ENCODE data around the gene ANKHD1. TPM values are rescaled to one million over a fixed set of nuclear protein-coding genes. Genes with fewer than 3 reads are reported as not detected.
"Not testable (repeated sequence)": the region's sequence is repeated elsewhere in the genome, so short reads cannot be mapped to it uniquely, and the experiment has no call there.

ANKHD1 gene
- total and polyA plus RNA-seq, 8 donors: 56.0 to 77.7 (median 64.0) TPM

- 81 to 83% methylated on average over 8 of the region's 8 CpGs for WGBS, 2 donors
- no peaks in the 10 kb centered on the region for H3K36me3 ChIP-seq
- no peaks in the 10 kb centered on the region for H3K27me3 ChIP-seq
- TF ChIP-seq, protein P1, sequence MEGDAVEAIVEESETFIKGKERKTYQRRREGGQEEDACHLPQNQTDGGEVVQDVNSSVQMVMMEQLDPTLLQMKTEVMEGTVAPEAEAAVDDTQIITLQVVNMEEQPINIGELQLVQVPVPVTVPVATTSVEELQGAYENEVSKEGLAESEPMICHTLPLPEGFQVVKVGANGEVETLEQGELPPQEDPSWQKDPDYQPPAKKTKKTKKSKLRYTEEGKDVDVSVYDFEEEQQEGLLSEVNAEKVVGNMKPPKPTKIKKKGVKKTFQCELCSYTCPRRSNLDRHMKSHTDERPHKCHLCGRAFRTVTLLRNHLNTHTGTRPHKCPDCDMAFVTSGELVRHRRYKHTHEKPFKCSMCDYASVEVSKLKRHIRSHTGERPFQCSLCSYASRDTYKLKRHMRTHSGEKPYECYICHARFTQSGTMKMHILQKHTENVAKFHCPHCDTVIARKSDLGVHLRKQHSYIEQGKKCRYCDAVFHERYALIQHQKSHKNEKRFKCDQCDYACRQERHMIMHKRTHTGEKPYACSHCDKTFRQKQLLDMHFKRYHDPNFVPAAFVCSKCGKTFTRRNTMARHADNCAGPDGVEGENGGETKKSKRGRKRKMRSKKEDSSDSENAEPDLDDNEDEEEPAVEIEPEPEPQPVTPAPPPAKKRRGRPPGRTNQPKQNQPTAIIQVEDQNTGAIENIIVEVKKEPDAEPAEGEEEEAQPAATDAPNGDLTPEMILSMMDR (IDR thresholded peaks at IDR 0.05): no peak
- no peak for DNase-seq
- no peaks in the 10 kb centered on the region for H3K4me1 ChIP-seq
- H3K9me3 ChIP-seq: no peaks in the 10 kb centered on the region
- FAIRE-seq: no peak
- no peak overlapping the region for H3K4me3 ChIP-seq
- peak in 3 of 4 donors; percentile 66 to 86 (median 85) for ATAC-seq
- H3K27ac ChIP-seq: no peak overlapping the region
- intact Hi-C loops (cut with DNase I): no loop called here
Observed at GRCh38 chr5:140575309-140575708, 173.7 kb downstream of the ANKHD1 start.

GRCh38 chr5:140576776-140577201 lies 175.2 kb downstream of the ANKHD1 start:
- FAIRE-seq: no peak
- 64 to 77% methylated on average over 2 of the region's 2 CpGs for WGBS, 2 donors
- peak overlapping the region in 1 of 4 donors; percentile 13 for H3K27ac ChIP-seq

GRCh38 chr5:140579188-140579747 lies 177.6 kb downstream of the ANKHD1 start:
- H3K36me3 ChIP-seq; DNase-seq; FAIRE-seq; H3K27ac ChIP-seq; intact Hi-C loops (cut with DNase I); H3K27me3 ChIP-seq; H3K4me3 ChIP-seq; H3K9me3 ChIP-seq; ATAC-seq; H3K4me1 ChIP-seq: not testable (repeated sequence)
- WGBS, 2 donors: 88 to 93% methylated on average over 6 of the region's 6 CpGs

More at GRCh38 chr5:140576776-140577201, 175.2 kb downstream of the ANKHD1 start:
- no peak for DNase-seq
- no peaks in the 10 kb centered on the region for H3K36me3 ChIP-seq
- H3K4me1 ChIP-seq: no peaks in the 10 kb centered on the region
- peak in 1 of 4 donors; percentile 58 for ATAC-seq
- H3K4me3 ChIP-seq: no peak overlapping the region
- intact Hi-C loops (cut with DNase I): no loop called here
- no peaks in the 10 kb centered on the region for H3K9me3 ChIP-seq
- no peaks in the 10 kb centered on the region for H3K27me3 ChIP-seq
- TF ChIP-seq, protein P1 (IDR thresholded peaks at IDR 0.05): no peak

DNA sequence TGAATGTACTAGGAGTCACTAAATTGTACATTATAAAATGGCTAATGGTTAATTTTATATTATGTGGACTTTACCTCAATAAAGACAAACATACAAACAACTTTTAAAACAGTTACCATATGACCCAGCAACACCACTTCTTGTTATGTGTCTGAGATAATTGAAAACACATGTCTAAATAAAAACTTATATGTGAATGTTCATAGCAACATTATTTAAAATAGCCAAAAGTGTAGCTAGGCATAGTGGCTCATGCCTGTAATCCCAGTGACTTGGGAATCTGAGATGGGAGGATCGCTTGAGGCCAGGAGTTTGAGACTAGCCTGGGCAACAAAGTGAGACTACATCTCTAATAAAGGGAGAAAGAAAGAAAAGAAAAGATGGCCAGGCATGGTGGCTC lies 185.9 kb downstream of the ANKHD1 start:
- 91 to 92% methylated on average over 1 of the region's 1 CpG for WGBS, 2 donors
- no peak overlapping the region for H3K27ac ChIP-seq
- FAIRE-seq: peak; percentile 47

GRCh38 chr5:140588311-140589070 lies 186.9 kb downstream of the ANKHD1 start:
- Histone ChIP-seq H3K27me3 (no peaks in the 10 kb centered on the region), H3K9me3 (no peaks in the 10 kb centered on the region), H3K4me3 (no peak overlapping the region), H3K4me1 (no peaks in the 10 kb centered on the region), H3K27ac (peak overlapping the region in 1 of 4 donors; percentile 8), H3K36me3 (no peaks in the 10 kb centered on the region)
- TF ChIP-seq, protein P1 (IDR thresholded peaks at IDR 0.05): no peak
- DNase-seq (no peak), ATAC-seq (peak in 2 of 4 donors; percentile 31 to 66), FAIRE-seq (no peak)
- intact Hi-C loops (cut with DNase I): no loop called here
- WGBS, 2 donors: 73 to 81% methylated on average over 5 of the region's 5 CpGs

More for the DNA sequence above, 185.9 kb downstream of the ANKHD1 start:
- TF ChIP-seq, protein P1 (IDR thresholded peaks at IDR 0.05): no peak
- Histone ChIP-seq H3K36me3 (no peaks in the 10 kb centered on the region), H3K9me3 (no peaks in the 10 kb centered on the region), H3K4me1 (no peaks in the 10 kb centered on the region), H3K4me3 (no peak overlapping the region), H3K27me3 (no peaks in the 10 kb centered on the region)
- no peak for DNase-seq
- no peak for ATAC-seq
- intact Hi-C loops (cut with DNase I): no loop called here

Small RNA genes lying within 50 kb of the gene (microRNA-seq; reads per million reads assigned to microRNA genes)
- gene MIR6831: 0 reads per million in 2 donors

Other genes starting within 250 kb of the ANKHD1 start
- gene CYSTM1, start 226.6 kb upstream of the ANKHD1 start, total RNA-seq: 10 to 100 TPM; 30.2 to 66.2 (median 44.9) TPM
- gene CYSTM1, start 226.6 kb upstream of the ANKHD1 start, polyA plus RNA-seq: 100 to 1,000 TPM in 1 of 2 donors, 10 to 100 TPM in 1; 80.6 to 185 TPM
- 10 to 100 TPM; 10.5 to 26.3 (median 15.0) TPM for gene PFDN1, start 98.7 kb upstream of the ANKHD1 start, total RNA-seq
- 10 to 100 TPM; 38.9 to 43.9 TPM for gene PFDN1, start 98.7 kb upstream of the ANKHD1 start, polyA plus RNA-seq
- 1 to 10 TPM in 5 of 6 donors, under 1 TPM in 1; 0.97 to 5.0 (median 1.7) TPM for gene HBEGF, start 55.2 kb upstream of the ANKHD1 start, total RNA-seq
- 1 to 10 TPM; 1.9 to 3.1 TPM for gene HBEGF, start 55.2 kb upstream of the ANKHD1 start, polyA plus RNA-seq
- gene SLC4A9, start 41.6 kb upstream of the ANKHD1 start, total RNA-seq: under 1 TPM in 4 of 6 donors, not detected in 2; 0.12 to 0.32 (median 0.23) TPM
- gene SLC4A9, start 41.6 kb upstream of the ANKHD1 start, polyA plus RNA-seq: 1 to 10 TPM in 1 of 2 donors, under 1 TPM in 1; 0.89 to 1.0 TPM
- 10 to 100 TPM in 4 of 6 donors, 1 to 10 TPM in 2; 7.2 to 19.9 (median 12.1) TPM for gene EIF4EBP3, start 145.8 kb downstream of the ANKHD1 start, total RNA-seq
- 10 to 100 TPM; 52.7 to 55.5 TPM for gene EIF4EBP3, start 145.8 kb downstream of the ANKHD1 start, polyA plus RNA-seq
- 10 to 100 TPM in 4 of 6 donors, 1 to 10 TPM in 2; 7.0 to 14.3 (median 11.2) TPM for gene SRA1, start 155.6 kb downstream of the ANKHD1 start, total RNA-seq
- gene SRA1, start 155.6 kb downstream of the ANKHD1 start, polyA plus RNA-seq: 10 to 100 TPM; 20.5 to 29.7 TPM
- 10 to 100 TPM in 4 of 6 donors, 1 to 10 TPM in 2; 8.1 to 20.0 (median 12.7) TPM for gene APBB3, start 162.8 kb downstream of the ANKHD1 start, total RNA-seq
- 10 to 100 TPM; 48.1 to 51.0 TPM for gene APBB3, start 162.8 kb downstream of the ANKHD1 start, polyA plus RNA-seq
- 10 to 100 TPM; 17.0 to 36.5 (median 26.4) TPM for gene SLC35A4, start 163.0 kb downstream of the ANKHD1 start, total RNA-seq
- 10 to 100 TPM; 19.5 to 24.9 TPM for gene SLC35A4, start 163.0 kb downstream of the ANKHD1 start, polyA plus RNA-seq
- 10 to 100 TPM in 3 of 6 donors, 1 to 10 TPM in 3; 4.3 to 45.8 (median 16.1) TPM for gene CD14, start 231.3 kb downstream of the ANKHD1 start, total RNA-seq
- 10 to 100 TPM; 11.8 to 17.6 TPM for gene CD14, start 231.3 kb downstream of the ANKHD1 start, polyA plus RNA-seq
- gene TMCO6, start 237.6 kb downstream of the ANKHD1 start, total RNA-seq: 10 to 100 TPM in 1 of 6 donors, 1 to 10 TPM in 5; 5.5 to 12.3 (median 8.0) TPM
- 10 to 100 TPM; 17.2 to 19.7 TPM for gene TMCO6, start 237.6 kb downstream of the ANKHD1 start, polyA plus RNA-seq
- 10 to 100 TPM; 20.7 to 31.9 (median 24.2) TPM for gene NDUFA2, start 245.8 kb downstream of the ANKHD1 start, total RNA-seq
- 100 to 1,000 TPM; 106 to 125 TPM for gene NDUFA2, start 245.8 kb downstream of the ANKHD1 start, polyA plus RNA-seq
- gene IK, start 246.0 kb downstream of the ANKHD1 start, total RNA-seq: 10 to 100 TPM; 25.1 to 43.5 (median 28.1) TPM
- 10 to 100 TPM; 31.2 to 53.4 TPM for gene IK, start 246.0 kb downstream of the ANKHD1 start, polyA plus RNA-seq

All from pancreas (tissue), 10 donors.